PC-9 (cell line): ENCODE measurements around the gene PACSIN1. TPM values are rescaled to one million over a fixed set of nuclear protein-coding genes. Genes with fewer than 3 reads are reported as not detected.
A peak's percentile ranks its signal among the peaks of the same experiment; 100 is the strongest.

Experiments
- BruUV-seq: library from RNA; stranded (reverse); fragments of 400-500 nt; replicated peaks from 2 replicates; lab custom pipeline; 2021; lab: Mats Ljungman, UMichigan
- CTCF ChIA-PET: fragments of 300-600 bp; sonication (Branson Sonifier 250); formaldehyde crosslinking; loops from one replicate; lab custom pipeline; 2022; ENCODE audit warnings: antibody characterized with exemption; lab: Charles Lee
- POLR2A ChIA-PET: fragments of 300-600 bp; sonication (Branson Sonifier 250); formaldehyde crosslinking; loops from one replicate; lab custom pipeline; 2022; ENCODE audit warnings: antibody characterized with exemption; ENCODE audit not compliant: unreplicated experiment; lab: Charles Lee
- DNase-seq, 2 experiments: peaks; one replicate each; pipeline versions ENCODE4 v3.0.0 to v3.0.0-alpha.2; 2015 to 2022; ENCODE audit warnings: mixed read lengths in 1 of 2
- H2AFZ ChIP-seq: fragments of 200-600 bp; sonication (generic); 2 replicates; pipeline ENCODE4 v1.8.1; 2017; ENCODE audit warnings: antibody characterized with exemption
- H3F3A ChIP-seq: fragments of 200-600 bp; sonication (generic); 2 replicates; pipeline ENCODE4 v1.8.1; 2017; ENCODE audit warnings: antibody characterized with exemption, mild to moderate bottlenecking, low read depth; ENCODE audit not compliant: insufficient read depth
- H3K27ac ChIP-seq: fragments of 200-600 bp; sonication (generic); 2 replicates; pipeline ENCODE4 v1.6.1; 2016; ENCODE audit warnings: mixed run types
- H3K27me3 ChIP-seq: fragments of 200-600 bp; sonication (generic); 2 replicates; pipeline ENCODE4 v1.6.1; 2016; ENCODE audit warnings: low read depth, mixed run types; ENCODE audit not compliant: insufficient read depth
- H3K36me3 ChIP-seq: fragments of 200-600 bp; sonication (generic); 2 replicates; pipeline ENCODE4 v1.6.1; 2016; ENCODE audit warnings: low read depth, mixed run types
- H3K4me1 ChIP-seq: fragments of 200-600 bp; sonication (generic); replicated peaks from 2 replicates; pipeline ENCODE4 v1.6.1; 2016; ENCODE audit warnings: mixed run types; ENCODE audit not compliant: insufficient read depth
- H3K4me2 ChIP-seq: fragments of 200-600 bp; sonication (generic); 2 replicates; pipeline ENCODE4 v1.6.1; 2017; ENCODE audit warnings: mixed run types
- H3K4me3 ChIP-seq: fragments of 200-600 bp; sonication (generic); 2 replicates; pipeline ENCODE4 v1.6.1; 2016; ENCODE audit warnings: mixed run types
- H3K79me2 ChIP-seq: fragments of 200-600 bp; sonication (generic); 2 replicates; pipeline ENCODE4 v1.6.1; 2017; ENCODE audit warnings: low read depth, mixed run types
- H3K9me2 ChIP-seq: fragments of 200-600 bp; sonication (generic); 2 replicates; pipeline ENCODE4 v1.8.1; 2017; ENCODE audit warnings: mild to moderate bottlenecking; ENCODE audit not compliant: insufficient read depth
- H3K9me3 ChIP-seq: fragments of 200-600 bp; sonication (generic); 2 replicates; pipeline ENCODE4 v1.8.1; 2016; ENCODE audit warnings: low read depth; ENCODE audit not compliant: insufficient read depth
- H4K20me1 ChIP-seq: fragments of 200-600 bp; sonication (generic); 2 replicates; pipeline ENCODE4 v1.8.1; 2017; ENCODE audit not compliant: insufficient read depth
- CTCF ChIP-seq: fragments of 200-600 bp; sonication (generic); conservative IDR thresholded peaks from 2 replicates; pipeline ENCODE4 v1.6.1; 2017; ENCODE audit warnings: mixed run types, antibody characterized with exemption, mild to moderate bottlenecking, moderate library complexity
- EZH2 ChIP-seq: fragments of 200-600 bp; sonication (generic); IDR thresholded peaks from 2 replicates; pipeline ENCODE4 v1.8.0; 2017; ENCODE audit warnings: antibody characterized with exemption, low read depth
- intact Hi-C: fragments of 100-400 bp; cut with micrococcal nuclease; formaldehyde crosslinking; loops from one replicate; pipeline ENCODE4 v1.10.0; 2022; ENCODE audit not compliant: unreplicated experiment
- total RNA-seq: library from RNA; stranded (reverse); gene quantifications from 2 replicates; pipeline ENCODE4 v1.2.3, GENCODE V29; 2021

The PACSIN1 gene
- total RNA-seq, 1 experiment from 2014 or later, result 5.0 TPM

DNA sequence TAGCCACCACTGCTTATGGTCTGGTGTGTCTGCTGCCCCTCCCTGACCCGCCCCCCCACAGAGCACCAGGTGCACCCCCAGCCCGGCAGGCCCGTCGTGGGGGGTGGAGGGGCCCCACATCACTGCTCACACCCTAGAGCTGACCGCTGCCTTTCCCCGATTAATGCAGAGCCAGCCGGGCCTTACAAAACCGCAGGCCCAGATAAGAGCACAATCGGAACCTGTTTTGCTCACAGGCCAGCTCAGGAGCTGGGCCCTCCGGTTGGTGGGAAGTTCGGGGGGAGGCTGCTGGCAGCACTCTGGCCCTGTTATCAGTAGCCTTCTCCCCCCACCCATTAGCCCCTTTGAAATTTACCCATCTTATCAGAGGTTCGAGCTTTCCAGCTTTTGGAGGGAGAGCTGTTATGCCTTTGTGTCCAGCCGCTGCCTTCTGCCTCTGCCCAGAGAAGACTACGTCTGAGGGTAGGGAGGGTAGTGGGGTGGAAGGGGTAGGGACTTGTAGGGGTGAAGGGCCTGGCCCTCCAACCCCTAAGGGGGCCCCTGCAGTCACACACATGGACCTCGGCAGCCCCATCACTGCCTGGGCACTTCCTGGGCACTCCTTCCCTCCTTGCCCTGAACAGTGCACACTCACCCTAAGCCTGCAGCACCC lies 97.1 kb downstream of the PACSIN1 start:
- no peak overlapping the region for H3K27ac ChIP-seq
- H3K36me3 ChIP-seq, result no peaks in the 10 kb centered on the region
- no peak overlapping the region for H3K4me2 ChIP-seq
- no peaks in the 10 kb centered on the region for H3K9me2 ChIP-seq
- POLR2A ChIA-PET, result no interaction called here
- H3K79me2 ChIP-seq, result no peaks in the 10 kb centered on the region
- H3K4me3 ChIP-seq, result no peak overlapping the region
- H3K9me3 ChIP-seq, result peaks cover 4% of the 10 kb centered on the region; the same call in 1 of the 2 replicates
- H3K4me1 ChIP-seq, result peaks cover 13% of the 10 kb centered on the region
- no peak overlapping the region for H2AFZ ChIP-seq
- DNase-seq, result no peak
- no peaks in the 10 kb centered on the region for H4K20me1 ChIP-seq
- CTCF ChIA-PET, result no interaction called here
- TF ChIP-seq EZH2 (no peak), CTCF (no peak)
- peaks cover 19% of the 10 kb centered on the region; the same call in 1 of the 2 replicates for H3F3A ChIP-seq
- H3K27me3 ChIP-seq, result no peaks in the 10 kb centered on the region
- no TSS peak for BruUV-seq
- intact Hi-C loops, result no loop called here

DNA sequence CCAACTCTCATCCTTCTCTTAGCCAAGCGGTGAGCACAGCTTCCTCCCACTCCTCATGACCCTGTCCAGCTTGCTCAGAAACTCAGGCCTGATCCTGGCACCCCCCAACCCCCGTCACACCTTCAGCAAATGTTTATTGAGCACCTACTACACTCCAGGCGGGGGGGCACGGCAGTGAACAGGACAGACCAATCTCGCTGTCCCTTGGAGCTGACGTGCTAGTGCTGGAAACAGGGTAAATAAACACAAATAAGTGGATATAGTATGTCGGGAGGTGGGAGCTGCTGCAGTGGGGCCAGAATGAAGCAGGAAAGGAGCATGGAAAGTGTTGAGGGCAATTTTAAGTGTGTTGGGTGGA lies 97.6 kb downstream of the PACSIN1 start:
- Histone ChIP-seq H3K27me3 (no peaks in the 10 kb centered on the region), H3K36me3 (no peaks in the 10 kb centered on the region), H3K4me2 (no peak overlapping the region), H3F3A (peaks cover 24% of the 10 kb centered on the region; the same call in 1 of the 2 replicates), H3K79me2 (no peaks in the 10 kb centered on the region), H3K4me3 (no peak overlapping the region), H3K27ac (no peak overlapping the region), H4K20me1 (no peaks in the 10 kb centered on the region), H2AFZ (no peak overlapping the region), H3K9me2 (no peaks in the 10 kb centered on the region), H3K9me3 (no peaks in the 10 kb centered on the region), H3K4me1 (peaks cover 18% of the 10 kb centered on the region)
- TF ChIP-seq CTCF (no peak), EZH2 (no peak)
- ChIA-PET POLR2A (no interaction called here), CTCF (no interaction called here)
- BruUV-seq, result no TSS peak
- DNase-seq, result peak in 1 of 2 experiments; percentile 19
- intact Hi-C loops, result no loop called here

GRCh38 chr6:34564181-34564580 lies 98.3 kb downstream of the PACSIN1 start:
- no peaks in the 10 kb centered on the region for H4K20me1 ChIP-seq
- ChIA-PET POLR2A (no interaction called here), CTCF (no interaction called here)
- H3K4me2 ChIP-seq, result no peak overlapping the region
- no peak overlapping the region for H3K27ac ChIP-seq
- no peak overlapping the region for H3K4me3 ChIP-seq
- H3K27me3 ChIP-seq, result no peaks in the 10 kb centered on the region
- no TSS peak for BruUV-seq
- H2AFZ ChIP-seq, result no peak overlapping the region
- no peak for TF ChIP-seq EZH2
- TF ChIP-seq CTCF, result no peak
- peak in 1 of 2 experiments; percentile 3 for DNase-seq
- H3K9me2 ChIP-seq, result no peaks in the 10 kb centered on the region
- H3K36me3 ChIP-seq, result no peaks in the 10 kb centered on the region
- H3K4me1 ChIP-seq, result peaks cover 24% of the 10 kb centered on the region
- intact Hi-C loops, result no loop called here
- H3F3A ChIP-seq, result peaks cover 26% of the 10 kb centered on the region; the same call in 1 of the 2 replicates
- H3K79me2 ChIP-seq, result no peaks in the 10 kb centered on the region
- H3K9me3 ChIP-seq, result no peaks in the 10 kb centered on the region
